PC-3 (cell line): ENCODE data around the gene SPDYE6.

Experiments used
- CTCF ChIP-seq: fragments of 300-600 bp; sonication (generic); conservative IDR thresholded peaks from 2 replicates; pipeline ENCODE4 v1.5.1; 2017; ENCODE audit warnings: antibody characterized with exemption, low read depth, mild to moderate bottlenecking, low read length
- EZH2 ChIP-seq: fragments of 300-600 bp; sonication (generic); IDR thresholded peaks from one replicate; pipeline ENCODE4 v1.6.1; 2017; ENCODE audit warnings: antibody characterized with exemption, mild to moderate bottlenecking, low read length; ENCODE audit not compliant: unreplicated experiment
- EZH2phosphoT487 ChIP-seq: fragments of 300-600 bp; sonication (generic); IDR thresholded peaks from 2 replicates; pipeline ENCODE4 v1.6.1; 2018; ENCODE audit warnings: mild to moderate bottlenecking, antibody characterized with exemption, low read length, borderline replicate concordance

GRCh38 chr7:102302025-102302424 is 54.2 kb downstream of the SPDYE6 start:
- no peak for TF ChIP-seq CTCF
- TF ChIP-seq EZH2, result no peak
- no peak for TF ChIP-seq EZH2phosphoT487
